Limb (tissue), 2 donors: ENCODE results near the gene FHIP2A.
"Not testable (repeated sequence)": the region's sequence is repeated elsewhere in the genome, so short reads cannot be mapped to it uniquely, and the experiment has no call there.

ENCODE experiments used
- DNase-seq, 2 donors: peaks; one replicate each; pipeline ENCODE4 v3.0.0-alpha.2; 2016; ENCODE audit errors: extremely low spot score in 2 of 2

FHIP2A gene

GRCh38 chr10:114821293-114821914 is at the start of gene FHIP2A:
FHIP2A (plus strand) TSS chr10:114821780; CDS start chr10:114822079, 299 bp downstream.
- DNase-seq: peak; percentile 67 to 91

GRCh38 chr10:114772496-114773196 is 48.9 kb upstream of the FHIP2A start:
- no peak for DNase-seq

GRCh38 chr10:114773197-114773532 is 48.4 kb upstream of the FHIP2A start:
- DNase-seq: no peak

GRCh38 chr10:114775082-114775481 is 46.5 kb upstream of the FHIP2A start:
- not testable (repeated sequence) for DNase-seq

GRCh38 chr10:114777415-114777814 is 44.2 kb upstream of the FHIP2A start:
- no peak for DNase-seq

GRCh38 chr10:114779803-114780576 is 41.6 kb upstream of the FHIP2A start:
- DNase-seq: no peak

GRCh38 chr10:114780577-114781184 is 40.9 kb upstream of the FHIP2A start:
- no peak for DNase-seq

GRCh38 chr10:114782666-114783065 is 38.9 kb upstream of the FHIP2A start:
- no peak for DNase-seq

- no peak for DNase-seq
These were observed 37.9 kb upstream of the FHIP2A start for GRCh38 chr10:114783686-114784085.

- peak in 1 of 2 donors; percentile 40 for DNase-seq
These were observed 35.1 kb upstream of the FHIP2A start for GRCh38 chr10:114786492-114786891.

GRCh38 chr10:114787131-114787530 is 34.4 kb upstream of the FHIP2A start:
- DNase-seq: not testable (repeated sequence)

GRCh38 chr10:114791768-114792167 is 29.8 kb upstream of the FHIP2A start:
- no peak for DNase-seq

GRCh38 chr10:114795039-114795438 is 26.5 kb upstream of the FHIP2A start:
- DNase-seq: no peak

- no peak for DNase-seq
These were observed 21.2 kb upstream of the FHIP2A start for GRCh38 chr10:114800361-114800760.

GRCh38 chr10:114801411-114801813 is 20.2 kb upstream of the FHIP2A start:
- no peak for DNase-seq

GRCh38 chr10:114802177-114802576 is 19.4 kb upstream of the FHIP2A start:
- no peak for DNase-seq

- DNase-seq: no peak
These were observed 14.8 kb upstream of the FHIP2A start for GRCh38 chr10:114806562-114807391.

- DNase-seq: no peak
These were observed 12.6 kb upstream of the FHIP2A start for GRCh38 chr10:114808982-114809381.

GRCh38 chr10:114810926-114811325 is 10.7 kb upstream of the FHIP2A start:
- DNase-seq: no peak

GRCh38 chr10:114811862-114812261 is 9.7 kb upstream of the FHIP2A start:
- no peak for DNase-seq

GRCh38 chr10:114815791-114816190 is 5.8 kb upstream of the FHIP2A start:
- no peak for DNase-seq
